HepG2 (cell line): ENCODE measurements around the gene TMEM273. TPM values are rescaled to one million over a fixed set of nuclear protein-coding genes. Genes with fewer than 3 reads are reported as not detected.

Experiments
- ATAC-seq: fragments of 200-7000 bp; cut with Tn5 transposase; 3 replicates; pipeline ENCODE4 v1.9.1; 2020; ENCODE audit warnings: mild to moderate bottlenecking, moderate library complexity
- BruUV-seq: library from RNA; stranded (reverse); fragments of 400-500 nt; replicated peaks from 2 replicates; lab custom pipeline; 2021; lab: Mats Ljungman, UMichigan
- CTCF ChIA-PET: fragments of 300-600 bp; formaldehyde crosslinking; extraction: SDS; loops from one replicate; lab custom pipeline; 2021; ENCODE audit warnings: low total read pairs, inconsistent platforms, low intra/inter-chr PET ratio; lab: Yijun Ruan, JAX
- POLR2A ChIA-PET: fragments of 350-600 bp; sonication (Branson Sonifier 250); formaldehyde crosslinking; loops from one replicate; lab custom pipeline; 2020; ENCODE audit warnings: antibody characterized with exemption, inconsistent platforms; lab: Yijun Ruan, JAX
- DNase-seq: peaks from one replicate; pipeline ENCODE4 v3.0.0-alpha.2; 2015; ENCODE audit warnings: low spot score
- FAIRE-seq: peaks from 3 replicates; lab custom pipeline; 2011; peaks lifted over from hg19 to GRCh38; lab: Jason Lieb, UNC
- H2AFZ ChIP-seq: one replicate; pipeline ENCODE4 v1.6.1; 2011; ENCODE audit warnings: low read length, inconsistent platforms
- H3K27ac ChIP-seq: fragments of 300-600 bp; 3 replicates; pipeline ENCODE4 v1.8.0; 2011; ENCODE audit warnings: mixed run types, mild to moderate bottlenecking, mixed read lengths, low read length, inconsistent platforms; ENCODE audit not compliant: insufficient read depth; ENCODE audit errors: extremely low read length
- H3K27me3 ChIP-seq, 2 experiments: fragments of 200-600 bp in 1 of 2; 2 replicates in 1 of 2; 3 replicates in 1 of 2; pipeline versions ENCODE4 v1.6.0 to v1.8.0; 2011; ENCODE audit warnings: low read length in 2 of 2, mild to moderate bottlenecking in 2 of 2, moderate library complexity in 2 of 2, inconsistent platforms in 1 of 2; ENCODE audit not compliant: insufficient read depth in 2 of 2, control insufficient read depth in 1 of 2
- H3K36me3 ChIP-seq, 2 experiments: fragments of 200-600 bp in 1 of 2; replicated peaks in 1 of 2; 2 replicates in 1 of 2; 3 replicates in 1 of 2; pipeline versions ENCODE4 v1.5.1 to v1.8.0; 2011; ENCODE audit warnings: low read length in 2 of 2, inconsistent platforms in 1 of 2; ENCODE audit not compliant: insufficient read depth in 2 of 2, control insufficient read depth in 1 of 2
- H3K4me1 ChIP-seq: 2 replicates; pipeline ENCODE4 v1.5.1; 2012; ENCODE audit warnings: low read length, inconsistent platforms; ENCODE audit not compliant: insufficient read depth
- H3K4me2 ChIP-seq: 2 replicates; pipeline ENCODE4 v1.6.0; 2011; ENCODE audit warnings: low read depth, low read length, inconsistent platforms
- H3K4me3 ChIP-seq, 3 experiments: fragments of 200-600 bp in 1 of 3; sonication (generic), shearing (Covaris generic) in 1 of 3; replicated peaks in 1 of 3; 2 replicates each; pipeline ENCODE4 v1.5.1; 2011 to 2016; ENCODE audit warnings: low read length in 3 of 3, inconsistent platforms in 2 of 3, low read depth in 2 of 3, mild to moderate bottlenecking in 2 of 3, control low read depth in 1 of 3, mixed read lengths in 1 of 3; ENCODE audit not compliant: insufficient read depth in 1 of 3
- H3K79me2 ChIP-seq: one replicate; pipeline ENCODE4 v1.6.1; 2011; ENCODE audit warnings: low read length, inconsistent platforms; ENCODE audit not compliant: insufficient read depth
- H3K9ac ChIP-seq: 2 replicates; pipeline ENCODE4 v1.6.0; 2011; ENCODE audit warnings: mild to moderate bottlenecking, low read depth, low read length, inconsistent platforms; ENCODE audit not compliant: insufficient read depth
- H3K9me3 ChIP-seq: 2 replicates; pipeline ENCODE4 v1.5.1; 2012; ENCODE audit warnings: mild to moderate bottlenecking, low read length
- H4K20me1 ChIP-seq: 2 replicates; pipeline ENCODE4 v1.6.0; 2011; ENCODE audit warnings: inconsistent platforms, mild to moderate bottlenecking, low read length, moderate library complexity; ENCODE audit not compliant: insufficient read depth
- AHDC1 ChIP-seq: sonication (generic); formaldehyde crosslinking; IDR thresholded peaks from 2 replicates; pipeline ENCODE4 v1.5.1; 2020; ENCODE audit warnings: mild to moderate bottlenecking, missing genetic modification reagents, borderline replicate concordance
- SAP130 ChIP-seq: IDR thresholded peaks from 2 replicates; pipeline ENCODE4 v1.6.1; 2016; ENCODE audit warnings: low read depth
- TCF7L2 ChIP-seq: IDR thresholded peaks from 2 replicates; pipeline ENCODE4 v1.6.1; 2011; ENCODE audit warnings: mild to moderate bottlenecking, low read depth, low read length, moderate library complexity
- WGBS: methylation state at CpG from one replicate; pipeline ENCODE4 v1.1.6; 2017; ENCODE audit warnings: low lambda C conversion rate; 5-methylcytosine and 5-hydroxymethylcytosine counted together
- in situ Hi-C: cut with HindIII; loops from 2 replicates; pipeline ENCODE4 v1.10.0; 2017; ENCODE audit warnings: low pct_unique_long_range_greater_than_20kb; ENCODE audit not compliant: extremely low pct_ligation_motif_present
- intact Hi-C: fragments of 100-400 bp; cut with micrococcal nuclease; formaldehyde crosslinking; loops from one replicate; pipeline ENCODE4 v1.10.0; 2022; ENCODE audit not compliant: unreplicated experiment
- polyA plus RNA-seq, 8 experiments: library from polyadenylated mRNA; depleted of rRNA in 3 of 8; stranded (reverse) in 7 of 8; unstranded in 1 of 8; fragments of >200 nt; fragmentation: Illumina TruSeq in 4 of 8; extraction: Trizol in 4 of 8; gene quantifications; 2 replicates each; pipeline versions ENCODE4 v1.2.1 to v1.2.3, GENCODE V29; 2011 to 2016; ENCODE audit warnings: low read depth in 4 of 8, missing spikeins in 1 of 8, mixed read lengths in 1 of 8; ENCODE audit not compliant: insufficient read depth in 1 of 8
- total RNA-seq, 5 experiments: library from RNA; depleted of rRNA; stranded (reverse); fragments of >200 nt; fragmentation: Illumina TruSeq; extraction: Trizol; gene quantifications; 2 replicates each; pipeline ENCODE4 v1.2.3, GENCODE V29; 2016; ENCODE audit warnings: low read depth in 1 of 5

TMEM273 gene
- total and polyA plus RNA-seq, 2 of the 13 experiments (the other 11 are each of a cell fraction or from before 2014, with no cell fraction given): not detected

GRCh38 chr10:49217645-49218044, 29.5 kb upstream of the TMEM273 start:
- Histone ChIP-seq H3K4me3 (no peak overlapping the region), H3K4me1 (no peaks in the 10 kb centered on the region), H3K79me2 (no peaks in the 10 kb centered on the region), H3K36me3 (no peaks in the 10 kb centered on the region), H2AFZ (no peak overlapping the region), H3K27me3 (peaks cover 0 to 2% of the 10 kb centered on the region in 2 experiments; a peak in 1 of 5 replicates), H3K9ac (no peak overlapping the region), H3K9me3 (no peaks in the 10 kb centered on the region), H3K4me2 (no peak overlapping the region), H3K27ac (no peak overlapping the region), H4K20me1 (no peaks in the 10 kb centered on the region)
- ChIA-PET POLR2A (no interaction called here), CTCF (no interaction called here)
- DNase-seq (no peak), ATAC-seq (no peak), FAIRE-seq (no peak)
- intact Hi-C loops: no loop called here
- 3% methylated on average over 2 of the region's 2 CpGs for WGBS
- TF ChIP-seq TCF7L2: no peak
- TF ChIP-seq AHDC1 (CRISPR knock-in tag): no peak
- TF ChIP-seq SAP130: no peak
- in situ Hi-C loops: no loop called here
- no TSS peak for BruUV-seq
